OCI-LY3 (cell line): ENCODE data around the gene TTC9.
"Not testable (repeated sequence)": the region's sequence is repeated elsewhere in the genome, so short reads cannot be mapped to it uniquely, and the experiment has no call there.

Experiments used
- CTCF ChIP-seq: fragments of 200-600, 300-600 bp; sonication (generic); IDR thresholded peaks from 2 replicates; pipeline ENCODE4 v1.5.1; 2014; ENCODE audit warnings: antibody characterized with exemption, low read length, low read depth
- EZH2phosphoT487 ChIP-seq: fragments of 200-600 bp; shearing (Covaris generic); IDR thresholded peaks from 2 replicates; pipeline ENCODE4 v1.6.1; 2018; ENCODE audit warnings: antibody characterized with exemption, mixed run types, low read depth

- not testable (repeated sequence) for TF ChIP-seq CTCF, EZH2phosphoT487
Measured at GRCh38 chr14:70703621-70704168, 62.0 kb downstream of the TTC9 start.
